GOT3 (cell line): ENCODE results near the gene TAF4B.

ENCODE experiments used
- DNase-seq: peaks from one replicate; lab custom pipeline; 2025; ENCODE audit warnings: mixed read lengths; lab: John Stamatoyannopoulos, UW

The TAF4B gene

DNA sequence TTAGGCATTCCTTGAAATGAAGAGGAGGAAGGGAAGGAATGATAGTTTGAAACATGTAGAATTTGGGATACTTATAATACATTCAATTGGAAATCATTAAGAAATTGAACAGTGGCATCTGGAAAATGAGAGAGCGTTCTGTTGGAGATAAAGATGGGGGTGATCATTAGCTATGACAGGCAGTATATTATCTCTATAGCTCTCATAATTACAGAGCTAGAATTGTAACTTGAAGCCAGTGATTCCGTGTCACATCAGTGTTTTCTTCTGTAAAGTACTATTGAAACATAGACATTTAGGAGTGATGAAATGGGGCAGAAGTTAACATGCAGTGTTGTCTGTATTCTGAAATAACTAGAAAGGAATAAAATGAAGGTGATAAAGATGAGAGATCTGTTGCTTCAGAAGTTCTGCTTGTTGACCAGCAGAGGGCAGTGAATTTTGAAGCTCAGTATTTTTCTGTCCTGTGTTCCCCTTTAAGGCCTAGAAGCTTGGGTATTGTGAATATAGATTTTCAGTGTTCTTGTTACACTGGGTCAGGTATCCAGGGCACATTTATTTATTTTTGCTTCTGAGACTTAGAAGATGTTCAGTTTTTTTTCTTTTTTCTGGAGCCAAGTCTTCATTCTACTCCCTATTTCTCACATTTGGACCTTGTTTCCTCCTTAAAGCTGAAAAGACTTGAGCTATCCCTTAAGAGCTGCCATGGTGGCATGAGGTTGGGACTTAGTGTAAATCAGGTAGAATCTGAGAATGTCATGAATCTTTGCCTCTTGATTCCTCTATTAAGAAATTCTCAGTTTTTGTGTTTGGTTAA is 157.4 kb downstream of the TAF4B start:
- no peak for DNase-seq

DNA sequence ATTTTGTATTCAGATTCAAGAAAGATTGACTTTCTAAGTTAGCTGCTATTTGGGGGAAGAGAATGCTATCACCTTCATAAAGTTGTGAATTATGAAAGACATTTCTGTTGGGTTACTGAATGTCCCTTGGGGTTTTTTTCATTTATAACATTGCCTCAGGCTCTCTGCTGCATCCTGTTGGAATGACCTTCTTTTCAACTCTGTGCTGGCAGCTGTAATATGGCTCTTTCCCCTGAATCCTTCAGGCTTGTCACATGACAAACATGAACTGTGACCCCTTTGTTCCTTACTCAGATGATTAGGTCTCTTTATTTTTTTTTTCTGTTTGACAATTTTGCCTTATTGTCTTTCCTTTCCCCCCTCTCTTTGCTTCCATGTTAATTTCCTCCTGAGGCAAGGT is 159.8 kb downstream of the TAF4B start:
- no peak for DNase-seq

DNA sequence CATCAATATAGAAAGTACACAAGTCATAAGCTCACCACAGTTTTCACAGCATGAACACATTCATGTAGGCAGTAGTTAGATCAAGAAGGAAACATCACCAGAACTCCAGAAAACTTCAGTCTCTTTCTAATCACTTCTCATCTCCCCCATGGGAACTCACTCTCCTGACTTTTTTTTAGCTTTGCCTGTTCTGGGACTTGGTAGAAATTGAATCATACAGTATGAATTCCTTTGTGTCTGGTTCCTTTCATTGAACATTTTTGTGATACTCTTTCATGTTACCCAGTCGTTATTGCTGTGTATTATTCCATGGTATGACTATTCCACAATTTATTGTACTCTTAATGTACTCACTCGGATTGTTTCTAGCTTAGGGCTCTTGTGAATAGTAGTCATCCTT is 160.2 kb downstream of the TAF4B start:
- DNase-seq = no peak

DNA sequence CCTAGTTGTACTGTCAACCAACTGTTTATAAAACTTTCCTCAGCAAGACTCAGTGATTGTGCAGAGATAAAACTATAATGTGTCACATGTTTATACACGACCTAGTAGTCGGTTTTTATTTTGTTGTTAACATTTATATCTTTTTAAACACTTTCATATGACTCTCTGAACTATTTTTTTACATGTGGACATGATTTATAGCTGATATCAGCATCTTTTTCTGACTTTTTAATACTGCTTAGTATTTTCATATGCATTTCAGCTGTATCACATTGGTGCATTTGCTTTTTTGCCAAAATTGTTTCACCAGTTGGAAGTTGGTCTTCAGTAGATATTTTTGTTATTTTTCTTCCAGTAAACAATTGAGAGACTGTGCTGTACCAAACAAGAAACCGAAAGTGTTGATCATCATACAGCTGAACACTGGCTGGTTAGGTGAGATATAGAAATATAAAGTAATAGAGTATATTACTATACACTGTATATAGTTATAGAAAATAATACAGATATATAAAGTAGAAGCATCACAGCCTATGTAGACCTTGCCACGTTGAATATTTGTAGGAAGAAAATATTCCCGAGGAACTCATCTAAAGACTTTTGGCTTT is 167.9 kb downstream of the TAF4B start:
- DNase-seq = no peak

DNA sequence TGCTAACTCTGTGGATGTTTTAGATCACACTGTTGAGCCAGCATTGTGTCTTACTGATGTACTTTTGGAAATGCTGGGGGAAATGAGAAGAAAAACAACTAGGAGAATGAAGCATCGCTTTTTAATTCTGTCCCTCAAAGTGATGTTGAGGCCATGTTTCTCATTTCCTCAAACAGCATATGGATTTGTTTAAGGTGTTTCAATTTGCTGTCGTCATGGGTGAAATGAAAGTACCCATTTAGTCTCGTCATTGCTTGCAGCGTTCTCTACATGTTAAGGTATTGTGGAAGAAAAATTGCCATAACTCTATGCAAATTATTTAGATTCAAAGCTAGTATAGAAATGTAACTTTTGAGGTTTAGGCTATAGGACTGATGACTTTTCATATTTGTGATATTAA is 170.8 kb downstream of the TAF4B start:
- DNase-seq = no peak

DNA sequence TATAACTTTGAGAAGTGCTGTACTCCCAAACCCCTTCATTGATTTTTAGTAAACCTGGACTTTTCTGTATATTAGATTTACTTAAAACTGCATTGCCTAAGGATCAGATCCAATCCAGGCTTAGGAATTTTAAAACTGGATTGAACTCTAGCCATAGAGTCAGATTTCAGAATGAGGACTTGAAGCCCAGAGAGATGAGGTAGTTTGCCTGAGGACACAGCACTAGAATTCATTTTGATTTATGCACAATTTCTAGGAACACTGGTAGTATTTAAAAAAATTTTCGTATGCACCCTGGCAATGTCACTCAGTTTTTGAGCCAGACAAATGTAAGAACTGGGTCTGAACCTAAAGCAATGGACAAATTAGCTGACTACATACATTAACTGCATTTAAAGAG is 177.2 kb downstream of the TAF4B start:
- no peak for DNase-seq

DNA sequence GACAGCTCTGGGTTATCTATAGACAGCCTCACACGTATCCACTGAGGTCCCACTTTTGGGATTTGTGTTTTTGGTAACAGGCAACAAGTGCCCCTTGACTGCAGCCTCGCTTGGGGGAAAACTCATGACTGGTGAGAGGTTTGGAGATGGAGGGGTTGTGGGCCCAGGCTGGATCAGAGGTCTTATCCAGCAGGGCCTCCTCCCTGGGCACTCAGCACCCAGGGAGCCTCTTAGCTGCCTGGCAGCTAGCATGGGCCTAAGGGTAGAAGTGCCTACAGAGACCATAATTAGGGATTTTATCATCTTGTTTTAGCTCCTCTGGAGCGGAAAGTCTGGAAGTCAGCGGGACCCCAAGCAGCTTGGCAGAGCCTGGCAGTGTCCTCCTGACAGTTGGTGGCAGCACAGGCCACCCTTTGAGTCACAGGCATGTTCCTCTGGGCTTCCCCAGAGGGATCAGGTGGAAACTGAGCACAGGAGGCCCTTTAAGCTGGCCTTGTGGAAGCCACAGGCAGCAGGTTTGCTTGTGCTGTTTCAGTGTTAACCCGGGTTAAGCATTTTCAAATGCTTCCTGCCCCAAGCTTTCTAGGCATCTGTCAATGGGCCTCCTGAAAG is 179.1 kb downstream of the TAF4B start:
- DNase-seq = no peak

DNA sequence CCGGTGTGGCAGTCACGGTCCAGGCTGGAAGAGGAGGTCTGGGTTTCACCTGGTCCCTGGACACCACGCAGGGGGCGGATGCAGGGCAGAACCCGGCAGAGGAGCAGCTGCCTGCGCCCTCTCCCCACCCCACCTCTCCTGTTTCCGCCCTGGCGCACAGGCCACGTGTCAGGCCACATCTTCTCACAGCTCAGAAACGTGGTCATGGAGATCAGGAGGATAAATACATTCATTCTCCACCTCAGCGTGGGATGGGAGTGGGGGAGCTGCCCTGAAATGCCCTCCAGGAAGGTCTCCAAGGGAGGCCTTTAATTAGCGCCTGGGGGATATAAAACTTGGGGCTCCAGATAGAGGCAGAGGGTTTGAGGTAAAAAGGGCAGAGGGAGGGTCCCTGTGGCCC is 180.1 kb downstream of the TAF4B start:
- DNase-seq = no peak

DNA sequence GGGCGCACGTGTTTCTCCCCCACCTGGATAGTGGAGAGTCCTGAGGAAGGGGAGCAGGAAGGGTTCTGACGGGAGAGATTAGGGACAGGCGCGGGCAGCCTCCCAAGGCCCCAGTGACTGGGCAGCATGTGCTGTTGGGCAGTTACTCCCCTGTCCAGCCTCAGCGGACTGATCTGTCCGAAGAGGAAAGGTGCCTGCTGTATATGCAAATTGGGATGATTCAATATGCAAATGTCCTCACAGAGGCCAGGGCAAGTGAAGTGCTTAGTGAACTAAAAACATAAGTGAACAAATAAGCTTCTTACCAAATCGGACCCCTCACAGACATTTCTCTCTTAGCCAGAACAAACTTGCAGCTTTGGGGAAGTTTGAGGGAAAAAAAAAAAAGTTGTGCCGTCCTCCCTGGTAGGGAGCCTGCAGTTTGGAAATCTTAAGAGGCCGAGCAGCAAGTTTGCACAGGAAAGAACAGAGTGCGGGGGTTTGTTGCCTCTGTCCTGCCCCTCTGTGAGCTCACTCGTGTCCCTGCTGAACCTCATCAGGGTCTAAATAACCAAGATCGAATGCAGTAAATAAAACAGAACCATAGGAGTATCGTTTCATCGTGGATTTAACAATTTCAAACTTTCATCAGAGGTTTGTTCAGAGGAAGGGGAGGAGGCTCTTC is 180.7 kb downstream of the TAF4B start:
- DNase-seq = no peak

DNA sequence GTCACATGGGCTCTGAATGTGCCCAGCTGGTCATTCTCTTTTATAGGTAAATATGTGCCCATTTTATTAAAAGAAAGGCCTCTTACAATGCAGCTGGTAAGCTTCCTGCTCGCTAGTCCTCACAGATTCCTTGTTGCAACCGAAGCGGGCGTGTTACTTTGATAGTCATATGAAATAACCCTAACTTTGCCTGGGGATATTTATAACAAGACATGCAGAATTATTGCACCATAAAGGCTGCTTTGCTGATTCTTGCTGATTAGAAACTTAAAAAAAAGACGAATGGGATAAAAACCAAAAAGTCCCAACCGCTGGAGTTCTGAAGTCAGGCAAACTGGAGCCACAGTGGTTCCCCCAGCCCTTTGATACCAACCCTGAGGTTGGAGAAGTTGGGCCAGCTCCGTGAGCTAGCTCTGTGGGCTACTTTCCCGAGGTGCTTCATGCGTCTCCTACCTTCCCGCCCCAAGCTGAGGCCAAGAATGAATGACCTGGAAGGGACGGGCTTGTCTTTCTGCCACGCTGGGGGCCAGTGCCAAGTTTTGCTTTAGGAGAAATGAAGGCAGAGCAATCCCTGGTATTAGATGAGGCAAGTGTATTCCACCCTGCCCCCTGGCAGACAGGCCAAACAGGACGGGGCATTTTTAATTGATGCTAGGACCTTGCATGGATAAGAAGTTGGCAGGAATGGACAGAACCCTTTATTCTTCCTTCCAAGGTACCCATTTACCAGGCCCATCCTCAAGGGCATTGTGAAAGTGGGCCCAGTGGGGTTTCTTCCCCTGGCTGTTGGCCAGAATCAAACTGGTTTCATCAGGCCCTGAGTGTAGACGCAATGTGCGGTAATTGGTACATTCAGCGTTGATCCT is 181.7 kb downstream of the TAF4B start:
- no peak for DNase-seq

DNA sequence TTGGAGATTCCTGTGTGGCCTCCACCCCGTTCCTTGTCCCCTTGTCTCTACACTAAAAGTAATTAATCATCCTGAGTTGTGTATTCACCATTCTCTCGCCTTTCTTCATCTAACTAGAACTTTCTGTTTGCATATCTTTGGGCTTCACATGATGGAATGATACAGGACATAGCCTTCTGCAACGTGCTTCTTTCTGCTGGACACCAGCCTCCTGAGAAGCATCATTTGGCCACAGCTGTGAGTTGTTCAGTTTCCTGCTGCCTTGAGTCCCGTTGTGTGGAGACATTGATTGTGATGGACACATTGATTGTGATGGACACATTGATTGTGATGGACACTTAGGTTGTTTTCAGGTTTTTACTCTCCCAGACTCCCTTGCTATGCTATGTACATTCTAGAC is 182.8 kb downstream of the TAF4B start:
- DNase-seq = no peak

DNA sequence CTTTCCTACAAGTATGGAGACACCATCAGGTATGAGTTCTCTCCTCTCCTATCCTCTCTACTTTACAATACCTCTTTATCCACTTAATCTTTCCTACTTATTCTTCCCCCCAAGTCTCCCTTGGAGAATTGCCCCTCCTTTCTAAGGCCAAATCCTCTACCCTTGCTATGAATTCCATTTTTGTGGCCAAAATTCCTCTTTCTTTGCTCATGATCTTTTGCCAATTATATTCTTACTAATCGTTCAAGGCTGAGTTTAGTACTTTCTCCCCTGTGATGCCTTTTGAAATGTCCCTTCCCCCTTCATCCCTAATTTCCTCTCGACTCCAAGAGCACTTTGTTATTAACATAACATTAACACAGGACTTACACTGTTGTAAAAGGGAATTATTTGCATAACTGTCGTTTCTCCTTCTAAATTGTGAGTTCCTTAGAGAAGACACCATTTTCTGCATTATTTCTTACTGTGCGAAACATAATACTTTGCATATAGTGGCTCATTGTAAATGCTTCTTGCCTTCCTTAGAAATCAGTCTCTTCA is 188.7 kb downstream of the TAF4B start:
- DNase-seq = no peak

DNA sequence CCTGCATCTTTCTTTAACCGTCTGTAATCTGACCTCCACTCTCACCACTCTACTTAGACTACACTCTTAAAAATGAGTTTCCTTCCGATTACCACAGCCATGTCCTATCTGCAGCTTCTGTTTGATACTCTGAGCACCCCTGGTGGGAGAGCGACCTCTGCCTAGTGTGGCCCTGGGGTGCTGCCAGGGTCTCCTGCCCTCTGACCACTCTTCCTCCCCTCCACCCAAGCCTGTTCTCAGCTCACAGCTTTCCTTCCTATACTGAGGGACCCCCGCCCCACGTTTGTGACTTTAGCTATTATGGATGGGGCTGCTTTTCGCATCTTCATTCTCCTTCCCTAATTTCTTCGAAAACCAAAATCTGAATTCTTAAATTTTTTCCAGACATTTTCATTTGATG is 189.4 kb downstream of the TAF4B start:
- no peak for DNase-seq

DNA sequence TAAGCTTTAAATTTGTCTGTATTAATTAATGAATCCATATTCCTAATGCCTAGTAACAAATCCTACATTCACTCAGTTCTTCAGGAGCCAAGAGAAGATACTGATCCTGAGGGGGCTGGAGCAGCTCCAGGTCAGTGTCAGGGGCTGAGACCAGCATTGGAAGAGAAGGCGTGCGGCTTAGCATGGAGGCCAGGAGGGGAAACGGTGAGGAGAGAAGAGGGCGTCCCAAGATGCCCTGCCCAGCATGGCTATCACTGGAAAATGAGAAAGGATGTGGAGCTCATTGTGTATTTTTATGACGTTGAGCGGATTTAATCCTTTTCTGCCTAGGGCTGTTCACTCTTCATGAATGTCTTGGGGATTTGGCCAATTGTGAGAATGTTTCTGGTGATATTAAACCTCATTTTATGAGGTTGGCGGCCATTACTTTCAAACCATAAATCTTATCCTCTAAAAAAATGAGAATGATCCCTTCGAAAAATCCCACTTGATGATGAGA is 190.5 kb downstream of the TAF4B start:
- no peak for DNase-seq

DNA sequence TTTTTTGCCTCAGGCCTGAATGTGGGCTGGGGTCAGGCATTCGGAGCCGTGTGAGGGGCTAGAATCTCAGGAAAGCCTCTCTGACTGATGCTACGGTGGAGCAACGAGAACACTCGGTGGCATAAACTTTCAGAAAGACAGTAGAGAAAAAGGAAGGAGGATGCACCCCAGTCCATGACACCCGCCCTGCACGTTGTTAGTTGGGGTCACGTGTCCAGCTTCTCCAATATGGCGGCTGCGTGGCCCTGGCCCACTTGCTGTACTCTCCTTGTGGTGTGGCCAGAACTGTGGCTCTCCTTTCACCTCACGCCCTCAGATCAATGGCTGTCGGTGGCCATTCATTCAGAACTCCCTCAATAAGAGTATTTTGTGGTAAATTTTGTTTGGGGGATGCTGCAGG is 190.9 kb downstream of the TAF4B start:
- DNase-seq = no peak

DNA sequence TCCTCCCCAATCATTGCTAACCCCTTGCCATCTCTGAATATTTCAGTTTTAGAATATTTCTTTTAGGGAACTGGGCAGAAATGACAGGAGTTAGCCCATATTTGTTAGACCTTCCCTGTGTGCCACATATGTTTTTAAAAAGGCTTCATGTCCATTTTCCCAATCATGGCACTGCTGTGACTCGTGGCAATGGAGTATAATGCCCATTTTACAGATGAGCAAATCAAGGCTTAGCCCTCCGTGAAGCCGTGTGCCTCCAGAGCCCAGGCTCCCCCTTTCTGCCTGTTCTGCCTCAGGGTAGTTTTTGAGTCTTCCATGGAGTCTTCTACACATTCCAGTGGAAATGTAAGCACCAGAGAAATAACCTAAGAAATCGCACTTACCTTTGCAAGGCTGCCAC is 192.0 kb downstream of the TAF4B start:
- no peak for DNase-seq

DNA sequence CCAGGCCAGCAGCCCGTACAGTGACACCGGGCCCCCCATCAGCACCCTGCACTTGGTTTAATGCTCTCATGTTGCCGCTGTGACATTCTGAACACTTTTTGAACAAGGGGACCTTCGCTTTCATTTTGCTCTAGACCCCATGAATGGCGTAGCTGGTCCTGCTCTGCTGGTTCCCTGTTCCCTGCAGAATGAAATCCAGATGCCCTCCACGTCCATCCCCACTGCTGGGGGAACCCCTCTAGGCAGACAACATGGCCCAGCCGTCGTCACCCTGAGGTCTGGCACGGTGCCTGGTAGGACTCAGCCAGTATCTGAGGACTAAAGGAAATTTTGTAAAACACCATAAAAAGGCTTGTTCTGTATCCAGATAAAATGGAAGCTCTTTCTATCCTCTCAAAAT is 193.5 kb downstream of the TAF4B start:
- DNase-seq = no peak

DNA sequence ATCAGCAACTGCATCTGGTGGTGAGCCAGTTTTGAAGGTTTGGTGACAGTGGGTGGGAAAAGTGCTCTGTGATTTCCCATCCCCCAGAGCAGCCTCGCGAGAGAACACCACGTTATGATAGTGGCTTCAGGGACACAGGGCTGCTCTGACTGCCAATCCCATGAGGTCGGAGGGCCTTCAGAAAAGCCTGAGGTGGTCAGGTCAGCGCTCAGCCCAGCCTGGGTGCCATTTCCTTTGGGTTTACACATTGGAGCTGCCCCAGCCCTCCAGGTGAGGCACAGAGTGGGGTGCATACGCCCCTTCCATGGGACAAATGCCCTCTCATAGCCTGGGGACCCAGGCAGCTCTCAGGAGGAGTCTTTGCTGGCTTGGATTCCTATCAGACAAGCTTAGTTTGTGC is 195.3 kb downstream of the TAF4B start:
- DNase-seq = no peak

DNA sequence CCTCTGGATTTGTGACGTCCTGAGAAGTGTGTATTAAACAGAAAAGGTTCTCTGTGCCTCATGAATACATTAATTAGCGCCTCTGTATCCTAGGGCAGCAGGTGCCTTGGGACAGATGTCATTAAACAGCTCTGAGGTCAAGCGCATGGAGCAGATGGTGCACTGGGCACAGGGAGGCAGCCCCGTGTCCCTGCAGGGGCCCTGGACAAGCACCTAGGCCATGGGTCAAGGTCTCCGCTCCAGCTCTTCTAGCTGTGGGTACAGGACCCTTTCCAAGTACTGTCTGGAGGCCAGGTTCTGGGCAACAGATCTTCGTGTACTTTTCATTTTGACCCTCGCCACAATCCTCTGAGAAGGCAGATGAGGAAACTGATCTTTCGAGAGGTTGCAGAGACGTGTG is 195.7 kb downstream of the TAF4B start:
- DNase-seq = no peak

DNA sequence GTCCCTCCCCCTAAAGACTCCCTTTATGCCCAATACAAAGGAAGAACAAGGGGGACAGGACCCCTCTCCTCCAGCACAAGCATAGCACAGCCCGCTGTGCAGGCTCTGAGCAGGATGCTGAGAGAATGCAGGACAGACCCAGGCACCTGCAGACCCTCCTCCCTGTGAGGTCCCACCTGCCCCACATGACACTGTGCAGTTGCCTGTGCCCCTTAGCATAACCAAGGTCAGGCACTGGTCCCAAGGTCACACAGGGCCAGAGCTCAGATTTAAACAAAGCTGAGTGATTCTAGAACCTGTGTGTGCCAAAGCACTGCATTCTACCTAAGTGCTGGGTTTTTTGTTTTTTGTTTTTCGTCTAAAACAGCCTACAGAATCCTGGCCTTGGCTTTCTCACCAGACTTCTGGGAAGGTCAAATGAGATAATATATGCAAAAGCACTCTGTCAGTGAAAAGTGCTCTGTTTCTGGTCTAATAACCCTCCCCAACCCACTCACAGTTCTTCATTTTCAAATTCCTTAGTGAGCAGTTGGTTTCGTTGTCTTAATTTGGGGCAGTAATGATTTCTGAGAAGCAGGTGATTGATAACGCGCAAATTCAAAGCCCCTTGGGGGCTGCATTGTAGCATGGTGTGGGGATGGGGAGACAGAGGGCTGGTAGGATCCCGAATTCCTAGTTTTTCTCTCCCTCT is 196.4 kb downstream of the TAF4B start:
- DNase-seq = no peak
